H1 (cell line): ENCODE results near the gene BAD. TPM values are rescaled to one million over a fixed set of nuclear protein-coding genes. Genes with fewer than 3 reads are reported as not detected.

Source experiments
- CTCF ChIA-PET: fragments of 300-600 bp; sonication (Branson Sonifier 250); formaldehyde crosslinking; loops from one replicate; lab custom pipeline; 2021; ENCODE audit not compliant: partially characterized antibody; lab: Charles Lee
- POLR2A ChIA-PET: fragments of 300-600 bp; sonication (Branson Sonifier 250); formaldehyde crosslinking; loops from one replicate; lab custom pipeline; 2021; ENCODE audit warnings: inconsistent platforms; ENCODE audit not compliant: partially characterized antibody; lab: Charles Lee
- DNase-seq, 2 experiments: peaks; one replicate each; pipeline versions ENCODE4 v3.0.0 to v3.0.0-alpha.2; 2010 to 2022; ENCODE audit warnings: low spot score in 2 of 2, low read depth in 1 of 2, mixed read lengths in 1 of 2
- FAIRE-seq: peaks from 2 replicates; lab custom pipeline; 2011; peaks lifted over from hg19 to GRCh38; lab: Jason Lieb, UNC
- H2AFZ ChIP-seq: 2 replicates; pipeline ENCODE4 v1.8.1; 2012; ENCODE audit warnings: low read length, inconsistent platforms
- H2AK5ac ChIP-seq: 2 replicates; pipeline ENCODE4 v1.6.1; 2013; ENCODE audit warnings: low read depth, low read length
- H2BK120ac ChIP-seq: replicated peaks from 2 replicates; pipeline ENCODE3; 2013; ENCODE audit warnings: low read depth, low read length, inconsistent platforms
- H2BK12ac ChIP-seq: 2 replicates; pipeline ENCODE4 v1.6.1; 2013; ENCODE audit warnings: low read depth, low read length
- H2BK15ac ChIP-seq: 2 replicates; pipeline ENCODE4 v1.6.1; 2013; ENCODE audit warnings: low read length
- H2BK20ac ChIP-seq: 2 replicates; pipeline ENCODE4 v1.6.1; 2013; ENCODE audit warnings: low read length
- H2BK5ac ChIP-seq: 2 replicates; pipeline ENCODE4 v1.6.1; 2013; ENCODE audit warnings: low read depth, low read length
- H3K14ac ChIP-seq: 2 replicates; pipeline ENCODE4 v1.6.1; 2013; ENCODE audit warnings: inconsistent platforms; ENCODE audit not compliant: insufficient read length
- H3K18ac ChIP-seq: 2 replicates; pipeline ENCODE4 v1.6.1; 2013; ENCODE audit warnings: low read length; ENCODE audit errors: extremely low read depth
- H3K23ac ChIP-seq: 2 replicates; pipeline ENCODE4 v1.6.1; 2013; ENCODE audit warnings: inconsistent platforms; ENCODE audit not compliant: insufficient read length
- H3K23me2 ChIP-seq: 2 replicates; pipeline ENCODE4 v1.6.1; 2013; ENCODE audit warnings: low read depth, low read length
- H3K27ac ChIP-seq: 2 replicates; pipeline ENCODE4 v1.6.1; 2011; ENCODE audit warnings: low read depth, low read length, inconsistent platforms
- H3K27me3 ChIP-seq, 4 experiments: replicated peaks in 1 of 4; 1 replicate in 1 of 4; 2 replicates in 3 of 4; pipeline versions ENCODE4 v1.6.1 to v1.8.1; 2011 to 2013; ENCODE audit warnings: low read length in 3 of 4, mild to moderate bottlenecking in 3 of 4, inconsistent platforms in 2 of 4, mixed read lengths in 2 of 4, moderate library complexity in 1 of 4; ENCODE audit not compliant: control insufficient read depth in 3 of 4, insufficient read depth in 3 of 4; ENCODE audit errors: extremely low read depth in 1 of 4
- H3K36me3 ChIP-seq, 4 experiments: 2 replicates each; pipeline versions ENCODE4 v1.6.1 to v1.8.1; 2011 to 2013; ENCODE audit warnings: mild to moderate bottlenecking in 4 of 4, low read length in 3 of 4, moderate library complexity in 2 of 4, control low read depth in 1 of 4, inconsistent platforms in 1 of 4; ENCODE audit not compliant: insufficient read depth in 4 of 4, control insufficient read depth in 2 of 4
- H3K4ac ChIP-seq: replicated peaks from 2 replicates; pipeline ENCODE3; 2013; ENCODE audit warnings: low read length, low read depth, mixed read lengths, inconsistent platforms; ENCODE audit not compliant: insufficient read length
- H3K4me1 ChIP-seq, 4 experiments: replicated peaks in 1 of 4; 1 replicate in 1 of 4; 2 replicates in 3 of 4; pipeline versions ENCODE4 v1.6.1 to v1.8.1; 2011 to 2013; ENCODE audit warnings: low read length in 3 of 4, inconsistent platforms in 2 of 4, mixed read lengths in 1 of 4; ENCODE audit not compliant: insufficient read depth in 4 of 4, control insufficient read depth in 3 of 4
- H3K4me2 ChIP-seq, 2 experiments: 2 replicates each; pipeline versions ENCODE4 v1.6.1 to v1.8.1; 2011 to 2013; ENCODE audit warnings: low read depth in 2 of 2, low read length in 2 of 2, control low read depth in 1 of 2, inconsistent platforms in 1 of 2, mild to moderate bottlenecking in 1 of 2; ENCODE audit not compliant: insufficient read depth in 1 of 2
- H3K4me3 ChIP-seq, 4 experiments: fragments of 200-600, 300-600 bp in 1 of 4; sonication (generic), shearing (Covaris generic), sonication (Bioruptor Twin) in 1 of 4; 2 replicates each; pipeline versions ENCODE4 v1.5.1 to v1.8.1; 2011 to 2016; ENCODE audit warnings: low read length in 4 of 4, low read depth in 3 of 4, control low read depth in 2 of 4, inconsistent platforms in 2 of 4, mild to moderate bottlenecking in 2 of 4, mixed read lengths in 1 of 4, moderate library complexity in 1 of 4; ENCODE audit not compliant: insufficient read depth in 2 of 4; ENCODE audit errors: extremely low read depth in 1 of 4
- H3K56ac ChIP-seq: replicated peaks from 2 replicates; pipeline ENCODE3; 2013; ENCODE audit warnings: low read depth, mild to moderate bottlenecking, mixed read lengths, low read length, inconsistent platforms; ENCODE audit not compliant: insufficient read length
- H3K79me1 ChIP-seq: 2 replicates; pipeline ENCODE4 v1.6.1; 2013; ENCODE audit warnings: low read depth, low read length, control low read depth
- H3K79me2 ChIP-seq, 2 experiments: 2 replicates each; pipeline versions ENCODE4 v1.6.1 to v1.8.1; 2012 to 2013; ENCODE audit warnings: low read length in 2 of 2, mild to moderate bottlenecking in 2 of 2, inconsistent platforms in 1 of 2; ENCODE audit not compliant: insufficient read depth in 2 of 2, control insufficient read depth in 1 of 2
- H3K9ac ChIP-seq, 4 experiments: replicated peaks in 1 of 4; 1 replicate in 1 of 4; 2 replicates in 3 of 4; pipeline versions ENCODE4 v1.6.1 to v1.8.1; 2011 to 2013; ENCODE audit warnings: low read depth in 3 of 4, low read length in 3 of 4, control low read depth in 2 of 4, mild to moderate bottlenecking in 2 of 4, moderate library complexity in 2 of 4, inconsistent platforms in 1 of 4; ENCODE audit errors: extremely low read depth in 1 of 4
- H3K9me3 ChIP-seq, 2 experiments: 2 replicates each; pipeline versions ENCODE4 v1.6.1 to v1.8.1; 2012 to 2013; ENCODE audit warnings: mild to moderate bottlenecking in 2 of 2, moderate library complexity in 2 of 2, control low read depth in 1 of 2, inconsistent platforms in 1 of 2, low read depth in 1 of 2, low read length in 1 of 2, mixed read lengths in 1 of 2; ENCODE audit not compliant: insufficient read depth in 2 of 2
- H4K20me1 ChIP-seq, 2 experiments: replicated peaks in 1 of 2; 2 replicates each; pipeline versions ENCODE3 to v1.8.1; 2011 to 2013; ENCODE audit warnings: inconsistent platforms in 2 of 2, low read length in 2 of 2, mild to moderate bottlenecking in 1 of 2; ENCODE audit not compliant: insufficient read depth in 2 of 2, control insufficient read depth in 1 of 2
- H4K5ac ChIP-seq: 2 replicates; pipeline ENCODE4 v1.6.1; 2013; ENCODE audit warnings: low read length, low read depth, mixed read lengths, inconsistent platforms; ENCODE audit not compliant: insufficient read length
- H4K8ac ChIP-seq: 2 replicates; pipeline ENCODE4 v1.8.0; 2013; ENCODE audit warnings: mild to moderate bottlenecking, moderate library complexity, low read length, inconsistent platforms; ENCODE audit not compliant: insufficient read depth; ENCODE audit errors: extremely low read depth
- H4K91ac ChIP-seq: replicated peaks from 2 replicates; pipeline ENCODE3; 2013; ENCODE audit warnings: low read length, mixed read lengths, inconsistent platforms; ENCODE audit not compliant: insufficient read length
- BCL11A ChIP-seq, 2 experiments: IDR thresholded peaks; one replicate each; pipeline ENCODE4 v1.6.1; 2011; ENCODE audit warnings: low read depth in 2 of 2, low read length in 2 of 2, mild to moderate bottlenecking in 2 of 2
- CBX5 ChIP-seq: fragments of 300-800, 300-1000 bp; sonication (generic); IDR thresholded peaks from 2 replicates; pipeline ENCODE4 v1.7.1; 2016; ENCODE audit warnings: antibody characterized with exemption, low read length, low read depth
- CBX8 ChIP-seq: fragments of 300-800, 300-1000 bp; sonication (generic); IDR thresholded peaks from 2 replicates; pipeline ENCODE4 v1.7.1; 2016; ENCODE audit warnings: low read depth, low read length, borderline replicate concordance
- CHD1 ChIP-seq: IDR thresholded peaks from 2 replicates; pipeline ENCODE4 v1.6.1; 2012; ENCODE audit warnings: low read depth, low read length, improper control_type of control experiment
- CTCF ChIP-seq, 3 experiments: IDR thresholded peaks; 1 replicate in 2 of 3; 2 replicates in 1 of 3; pipeline versions ENCODE4 v1.5.1 to v1.6.1; 2011; ENCODE audit warnings: low read length in 3 of 3, mild to moderate bottlenecking in 3 of 3, inconsistent platforms in 2 of 3, low read depth in 1 of 3, moderate library complexity in 1 of 3; ENCODE audit not compliant: insufficient read depth in 1 of 3; ENCODE audit errors: control extremely low read depth in 1 of 3
- JUND ChIP-seq: IDR thresholded peaks from 2 replicates; pipeline ENCODE4 v1.6.1; 2011; ENCODE audit warnings: mild to moderate bottlenecking, improper control_type of control experiment, low read length
- NRF1 ChIP-seq: IDR thresholded peaks from 2 replicates; pipeline ENCODE4 v1.6.1; 2011; ENCODE audit warnings: mild to moderate bottlenecking, low read depth, low read length, improper control_type of control experiment
- RBBP5 ChIP-seq: IDR thresholded peaks from 2 replicates; pipeline ENCODE4 v1.7.1; 2012; ENCODE audit warnings: low read depth, mild to moderate bottlenecking, inconsistent platforms, low read length, moderate library complexity, borderline replicate concordance
- RFX5 ChIP-seq: IDR thresholded peaks from 2 replicates; pipeline ENCODE4 v1.6.1; 2011; ENCODE audit warnings: low read depth, low read length, improper control_type of control experiment, borderline replicate concordance
- SIRT6 ChIP-seq: IDR thresholded peaks from one replicate; pipeline ENCODE4 v1.7.1; 2012; ENCODE audit warnings: low read length, inconsistent platforms
- SP1 ChIP-seq: IDR thresholded peaks from 2 replicates; pipeline ENCODE4 v1.6.1; 2011; ENCODE audit warnings: low read depth, low read length
- SUZ12 ChIP-seq: fragments of 200-600 bp; sonication (generic); IDR thresholded peaks from 2 replicates; pipeline ENCODE4 v1.6.1; 2012; ENCODE audit warnings: mild to moderate bottlenecking, inconsistent platforms, low read length, moderate library complexity, mixed read lengths
- WGBS, 2 experiments: shearing (Covaris generic) in 1 of 2; methylation state at CpG; one replicate each; pipeline versions ENCODE4 v1.1.6 to v1.1.7; 2013 to 2015; ENCODE audit warnings: low lambda C conversion rate in 2 of 2, mixed read lengths in 2 of 2, inconsistent platforms in 1 of 2, low coverage in 1 of 2, missing lambda C conversion rate in 1 of 2; ENCODE audit not compliant: insufficient replicate concordance in 2 of 2, insufficient coverage in 1 of 2, insufficient read length in 1 of 2; ENCODE audit errors: extremely low coverage in 1 of 2, missing lambda C conversion rate in 1 of 2; 5-methylcytosine and 5-hydroxymethylcytosine counted together
- polyA plus RNA-seq, 7 experiments: library from polyadenylated mRNA; depleted of rRNA in 3 of 7; stranded (reverse) in 5 of 7; unstranded in 2 of 7; fragments of >200 nt in 5 of 7; fragments of 200-250 nt in 2 of 7; gene quantifications; 1 replicate in 5 of 7; 2 replicates in 1 of 7; 4 replicates in 1 of 7; pipeline versions ENCODE4 v1.2.1 to v1.2.3, GENCODE V29; 2011 to 2013; ENCODE audit warnings: missing spikeins in 2 of 7, mixed read lengths in 2 of 7
- total RNA-seq: library from RNA; stranded (reverse); fragmentation: NEBNext Ultra II Directional; extraction: Animal tissue kit (Norgen Biotek cat#: 25700); gene quantifications from 2 replicates; pipeline ENCODE4 v1.2.1, GENCODE V29; 2021

The BAD gene
- total and polyA plus RNA-seq, 2 of the 8 experiments (the other 6 are each of a cell fraction or from before 2014, with no cell fraction given) = 23.1 to 33.7 TPM

- no peak overlapping the region for H3K9ac ChIP-seq
- H4K8ac ChIP-seq = no peak overlapping the region
- no peak overlapping the region for H3K14ac ChIP-seq
- H2AFZ ChIP-seq = no peak overlapping the region
- no peak overlapping the region for H2BK5ac ChIP-seq
- H3K79me2 ChIP-seq = no peaks in the 10 kb centered on the region
- H3K4me3 ChIP-seq = no peak overlapping the region
- DNase-seq (no peak), FAIRE-seq (no peak)
- H3K79me1 ChIP-seq = no peaks in the 10 kb centered on the region
- no peaks in the 10 kb centered on the region; a peak in 3 of 7 replicates for H3K4me1 ChIP-seq
- POLR2A ChIA-PET = interaction anchor here (1.0 to 7.1 kb wide), 5 partner anchors 7 to 17 kb away, joined by 3 to 101 read pairs (median 4); partner anchors contain the start of gene PPP1R14B
- no peak overlapping the region for H3K18ac ChIP-seq
- H2AK5ac ChIP-seq = no peak overlapping the region
- H2BK20ac ChIP-seq = no peak overlapping the region
- no peak overlapping the region for H3K56ac ChIP-seq
- peaks cover 21 to 86% (median 43%) of the 10 kb centered on the region in 4 experiments for H3K36me3 ChIP-seq
- WGBS, 2 experiments = 90% methylated on average over 4 of the region's 4 CpGs; no CpG with 5 or more reads in 1 of the 2 experiments
- H3K23me2 ChIP-seq = no peaks in the 10 kb centered on the region
- no peaks in the 10 kb centered on the region for H3K27me3 ChIP-seq
- H2BK12ac ChIP-seq = no peak overlapping the region
- H2BK15ac ChIP-seq = no peak overlapping the region
- no peak overlapping the region for H4K91ac ChIP-seq
- no peak overlapping the region for H4K5ac ChIP-seq
- H3K4ac ChIP-seq = no peak overlapping the region
- no peaks in the 10 kb centered on the region for H3K9me3 ChIP-seq
- no peak overlapping the region for H3K23ac ChIP-seq
- no peak overlapping the region for H3K27ac ChIP-seq
- no peak overlapping the region for H2BK120ac ChIP-seq
- CTCF ChIA-PET = interaction anchor here (0.6 to 2.5 kb wide), 3 partner anchors 9 to 55 kb away, joined by 3 to 10 read pairs (median 4); partner anchors contain the start of gene PLCB3
- H3K4me2 ChIP-seq = no peak overlapping the region
- H4K20me1 ChIP-seq = peaks cover 8 to 24% of the 10 kb centered on the region in 2 experiments
- TF ChIP-seq BCL11A (IDR thresholded peaks at IDR 0.05; ENCODE audit: low read depth in 2 of 2, low read length in 2 of 2) (no peak), SUZ12 (no peak), JUND (no peak), NRF1 (no peak), RFX5 (no peak), RBBP5 (no peak), CTCF (IDR thresholded peaks at IDR 0.05; ENCODE audit: control extremely low read depth in 1 of 3, insufficient read depth in 1 of 3, low read depth in 1 of 3, low read length in 3 of 3) (no peak), SP1 (no peak), SIRT6 (no peak), CHD1 (no peak), CBX5 (no peak), CBX8 (no peak)
Observed at GRCh38 chr11:64259533-64260067, 24.9 kb downstream of the BAD start.
